LNCAP (cell line): ENCODE measurements around the gene EFCAB6.

Experiments
- TF ChIP-seq, protein P1 (sequence below): fragments of 450-650 bp; IDR thresholded peaks from 2 replicates; pipeline ENCODE4 v1.5.1; 2017; ENCODE audit warnings: mild to moderate bottlenecking

Gene EFCAB6

GRCh38 chr22:43851979-43852307 is 39.8 kb upstream of the EFCAB6 start:
- TF ChIP-seq, protein P1, sequence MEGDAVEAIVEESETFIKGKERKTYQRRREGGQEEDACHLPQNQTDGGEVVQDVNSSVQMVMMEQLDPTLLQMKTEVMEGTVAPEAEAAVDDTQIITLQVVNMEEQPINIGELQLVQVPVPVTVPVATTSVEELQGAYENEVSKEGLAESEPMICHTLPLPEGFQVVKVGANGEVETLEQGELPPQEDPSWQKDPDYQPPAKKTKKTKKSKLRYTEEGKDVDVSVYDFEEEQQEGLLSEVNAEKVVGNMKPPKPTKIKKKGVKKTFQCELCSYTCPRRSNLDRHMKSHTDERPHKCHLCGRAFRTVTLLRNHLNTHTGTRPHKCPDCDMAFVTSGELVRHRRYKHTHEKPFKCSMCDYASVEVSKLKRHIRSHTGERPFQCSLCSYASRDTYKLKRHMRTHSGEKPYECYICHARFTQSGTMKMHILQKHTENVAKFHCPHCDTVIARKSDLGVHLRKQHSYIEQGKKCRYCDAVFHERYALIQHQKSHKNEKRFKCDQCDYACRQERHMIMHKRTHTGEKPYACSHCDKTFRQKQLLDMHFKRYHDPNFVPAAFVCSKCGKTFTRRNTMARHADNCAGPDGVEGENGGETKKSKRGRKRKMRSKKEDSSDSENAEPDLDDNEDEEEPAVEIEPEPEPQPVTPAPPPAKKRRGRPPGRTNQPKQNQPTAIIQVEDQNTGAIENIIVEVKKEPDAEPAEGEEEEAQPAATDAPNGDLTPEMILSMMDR = no peak

DNA sequence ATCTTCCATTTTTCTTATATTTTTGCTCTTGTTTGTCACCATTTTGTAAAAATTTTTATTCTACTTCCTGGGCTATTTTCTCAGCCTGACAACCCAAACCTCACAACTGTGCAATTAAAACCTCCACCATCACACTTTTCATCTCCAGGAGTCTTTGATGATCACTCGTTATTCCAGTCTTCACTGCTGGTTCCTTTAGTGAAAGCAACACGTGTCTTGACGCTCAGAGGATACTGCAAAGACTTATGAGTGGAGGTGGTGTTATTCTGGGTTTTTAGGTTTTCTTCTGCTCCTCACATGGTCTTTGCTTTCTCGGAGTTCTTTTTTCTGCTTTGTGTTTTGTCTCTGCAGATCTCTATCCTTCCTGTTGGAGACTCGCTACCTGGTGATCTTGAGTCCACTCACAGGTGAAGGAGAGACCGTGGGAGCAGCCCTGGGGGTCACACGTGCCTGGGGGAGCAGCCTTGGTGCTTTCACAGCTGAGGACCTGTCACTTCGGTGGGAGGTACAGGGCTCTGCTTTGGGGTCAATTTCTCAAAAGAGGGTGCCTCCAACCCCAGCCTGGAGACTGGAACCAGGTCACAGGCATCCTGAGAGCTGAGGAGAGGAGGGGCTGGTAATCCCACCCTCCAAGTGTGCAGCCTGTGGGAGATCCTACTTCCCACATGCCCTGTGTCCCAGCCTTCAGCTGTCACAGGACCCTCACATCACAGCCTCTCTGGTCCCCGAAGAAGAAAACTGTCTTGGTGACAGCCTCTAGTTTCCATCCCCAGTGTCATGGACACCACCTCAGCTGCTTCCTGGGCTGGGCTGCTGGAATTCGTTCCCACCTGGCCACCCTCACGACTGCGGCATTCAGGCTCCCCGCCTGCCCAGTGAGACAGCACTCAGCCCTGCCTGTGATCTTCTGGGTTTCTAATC is 39.2 kb upstream of the EFCAB6 start:
- TF ChIP-seq, protein P1 = no peak

- TF ChIP-seq, protein P1 = no peak
Measured at GRCh38 chr22:43850529-43850928, 38.4 kb upstream of the EFCAB6 start.

- TF ChIP-seq, protein P1 = no peak
Measured at GRCh38 chr22:43849731-43850130, 37.6 kb upstream of the EFCAB6 start.

- TF ChIP-seq, protein P1 = peak; percentile 59
Measured at GRCh38 chr22:43848366-43849171, 36.5 kb upstream of the EFCAB6 start.

DNA sequence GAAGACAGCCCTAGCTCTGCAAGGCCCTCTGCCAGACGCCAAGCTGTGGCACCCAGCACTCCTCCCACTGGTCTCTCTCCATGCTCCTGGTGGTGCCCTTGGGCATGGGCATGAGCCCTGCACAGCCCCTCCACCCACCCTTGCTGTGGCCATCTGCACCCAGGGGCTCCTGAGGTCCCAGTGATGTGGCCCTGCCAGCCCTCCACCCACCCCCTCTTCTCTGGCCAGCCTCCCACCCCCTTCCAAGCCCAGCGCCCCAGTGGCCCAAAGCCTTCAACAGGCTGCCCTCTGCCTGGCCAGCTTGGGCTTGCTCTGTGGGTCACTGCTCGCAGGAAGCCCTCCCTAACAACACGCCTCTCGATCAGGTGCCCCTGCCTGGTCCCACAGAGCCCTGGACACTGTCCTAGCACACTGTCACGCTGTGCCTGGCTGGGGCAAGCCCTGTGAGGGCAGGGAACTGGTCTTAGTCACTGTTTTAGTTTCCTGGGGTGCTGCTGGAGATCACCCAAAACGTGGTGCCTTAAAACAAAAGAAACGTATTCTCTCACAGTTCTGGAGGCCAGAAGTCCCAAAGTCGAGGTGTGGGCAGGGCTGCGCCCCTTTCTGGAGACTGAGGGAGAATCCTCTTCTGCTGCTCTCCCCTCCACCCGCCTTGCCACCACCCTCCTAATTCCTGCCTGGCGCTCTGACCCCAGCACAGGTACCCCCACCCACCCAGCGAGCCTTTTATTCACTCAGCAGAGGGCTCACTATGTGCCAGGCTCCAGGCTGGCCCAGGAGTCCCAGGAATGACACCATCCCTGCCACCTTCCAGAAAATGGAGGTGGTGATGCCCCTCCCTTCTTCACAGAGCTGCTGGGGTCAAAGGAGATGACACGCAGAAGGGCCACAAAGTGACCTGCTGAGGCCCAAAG is 35.5 kb upstream of the EFCAB6 start:
- TF ChIP-seq, protein P1 = no peak

DNA sequence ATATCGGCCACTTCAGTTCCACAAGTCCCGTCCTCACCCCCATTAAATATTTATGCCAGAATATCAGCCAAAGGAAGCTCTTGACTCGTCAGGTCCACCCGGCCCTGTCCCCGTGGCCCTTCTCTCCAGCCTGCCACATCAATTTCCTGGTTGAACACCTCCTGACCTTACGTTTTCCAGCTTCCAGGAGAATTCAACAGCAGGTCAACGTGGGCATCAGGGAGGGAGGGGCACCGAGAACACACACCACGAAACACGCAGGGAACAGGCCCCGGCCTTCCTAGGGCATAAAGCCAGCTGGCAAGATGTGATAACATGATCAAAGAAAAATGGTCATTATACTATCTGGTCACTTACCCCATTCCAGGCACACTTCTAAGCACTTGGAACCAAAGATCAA is 34.9 kb upstream of the EFCAB6 start:
- TF ChIP-seq, protein P1 = no peak
